Astrocyte (in vitro differentiated cells and primary cell): ENCODE measurements around the gene CTBP1.

Experiments
- EZH2 ChIP-seq: IDR thresholded peaks from 2 replicates; pipeline ENCODE4 v1.6.1; 2012; ENCODE audit warnings: mild to moderate bottlenecking, low read length, inconsistent platforms; ENCODE audit not compliant: insufficient read depth
- TF ChIP-seq, protein P1 (sequence below): IDR thresholded peaks from 2 replicates; pipeline ENCODE4 v1.5.1; 2011; ENCODE audit warnings: low read depth, mild to moderate bottlenecking, inconsistent platforms, low read length, moderate library complexity; ENCODE audit not compliant: insufficient read depth

GRCh38 chr4:1214101-1215095 lies 34.5 kb downstream of the CTBP1 start:
- TF ChIP-seq, protein P1, sequence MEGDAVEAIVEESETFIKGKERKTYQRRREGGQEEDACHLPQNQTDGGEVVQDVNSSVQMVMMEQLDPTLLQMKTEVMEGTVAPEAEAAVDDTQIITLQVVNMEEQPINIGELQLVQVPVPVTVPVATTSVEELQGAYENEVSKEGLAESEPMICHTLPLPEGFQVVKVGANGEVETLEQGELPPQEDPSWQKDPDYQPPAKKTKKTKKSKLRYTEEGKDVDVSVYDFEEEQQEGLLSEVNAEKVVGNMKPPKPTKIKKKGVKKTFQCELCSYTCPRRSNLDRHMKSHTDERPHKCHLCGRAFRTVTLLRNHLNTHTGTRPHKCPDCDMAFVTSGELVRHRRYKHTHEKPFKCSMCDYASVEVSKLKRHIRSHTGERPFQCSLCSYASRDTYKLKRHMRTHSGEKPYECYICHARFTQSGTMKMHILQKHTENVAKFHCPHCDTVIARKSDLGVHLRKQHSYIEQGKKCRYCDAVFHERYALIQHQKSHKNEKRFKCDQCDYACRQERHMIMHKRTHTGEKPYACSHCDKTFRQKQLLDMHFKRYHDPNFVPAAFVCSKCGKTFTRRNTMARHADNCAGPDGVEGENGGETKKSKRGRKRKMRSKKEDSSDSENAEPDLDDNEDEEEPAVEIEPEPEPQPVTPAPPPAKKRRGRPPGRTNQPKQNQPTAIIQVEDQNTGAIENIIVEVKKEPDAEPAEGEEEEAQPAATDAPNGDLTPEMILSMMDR: no peak
- no peak for TF ChIP-seq EZH2
